ENCODE results near the gene MBD6. TPM values are rescaled to one million over a fixed set of nuclear protein-coding genes. Genes with fewer than 3 reads are reported as not detected.

Gene MBD6
- total RNA-seq, 2 experiments from 2014 or later = 71.7 to 73.4 TPM

DNA sequence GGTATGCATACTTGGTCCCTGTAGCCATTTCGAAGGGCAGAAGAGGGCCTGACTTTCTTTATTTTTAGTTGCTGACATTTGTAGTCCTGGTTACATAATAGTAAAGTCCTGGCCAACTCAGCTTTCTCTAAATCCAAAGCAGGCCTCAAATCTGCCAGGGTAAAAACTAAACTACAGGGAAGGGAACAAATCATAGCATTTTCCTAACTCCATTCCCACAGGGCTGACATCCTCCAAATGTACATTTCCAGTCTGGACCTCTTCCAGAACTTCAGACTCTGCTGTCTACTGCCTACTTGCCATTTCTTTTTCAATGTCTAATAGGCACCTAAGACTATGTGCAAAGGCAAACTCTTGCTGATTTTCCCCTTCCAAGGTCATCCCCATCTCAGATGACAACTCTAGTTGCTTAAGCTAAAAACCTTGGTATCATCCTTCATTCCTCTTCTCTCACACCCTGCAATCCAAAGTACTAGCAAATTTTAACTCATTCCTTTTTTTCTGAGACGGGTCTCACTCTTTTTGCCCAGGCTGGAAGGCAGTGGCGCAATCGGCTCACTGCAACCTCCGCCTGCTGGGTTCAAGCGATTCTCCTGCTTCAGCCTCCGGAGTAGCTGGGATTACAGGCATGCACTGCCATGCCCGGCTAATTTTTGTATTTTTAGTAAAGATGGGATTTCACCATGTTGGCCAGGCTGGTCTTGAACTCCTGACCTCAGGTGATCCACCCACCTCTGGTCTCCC, 4.3 kb upstream of the MBD6 start:
- DNase-seq = no peak
- peak overlapping the region; percentile 82 for H3K4me3 Mint-ChIP-seq
- H3K4me1 Mint-ChIP-seq = peaks cover 43% of the 10 kb centered on the region
- ChIA-PET CTCF (interaction anchor here (0.9 to 1.5 kb wide), 2 partner anchors 27 to 59 kb away, joined by 3 to 7 read pairs; partner anchors contain the start of gene GLI1), POLR2A (interaction anchor here (0.8 to 4.5 kb wide), 7 partner anchors 15 to 57 kb away, joined by 3 to 30 read pairs (median 3); partner anchors contain the start of genes ARHGAP9 and MARS1)
- no peaks in the 10 kb centered on the region for H3K9me3 Mint-ChIP-seq
- H3K27ac Mint-ChIP-seq = peak overlapping the region; percentile 100
- no peaks in the 10 kb centered on the region for H3K27me3 Mint-ChIP-seq
- peaks cover 62% of the 10 kb centered on the region for H3K36me3 Mint-ChIP-seq (ENCODE audit: low read depth)

DNA sequence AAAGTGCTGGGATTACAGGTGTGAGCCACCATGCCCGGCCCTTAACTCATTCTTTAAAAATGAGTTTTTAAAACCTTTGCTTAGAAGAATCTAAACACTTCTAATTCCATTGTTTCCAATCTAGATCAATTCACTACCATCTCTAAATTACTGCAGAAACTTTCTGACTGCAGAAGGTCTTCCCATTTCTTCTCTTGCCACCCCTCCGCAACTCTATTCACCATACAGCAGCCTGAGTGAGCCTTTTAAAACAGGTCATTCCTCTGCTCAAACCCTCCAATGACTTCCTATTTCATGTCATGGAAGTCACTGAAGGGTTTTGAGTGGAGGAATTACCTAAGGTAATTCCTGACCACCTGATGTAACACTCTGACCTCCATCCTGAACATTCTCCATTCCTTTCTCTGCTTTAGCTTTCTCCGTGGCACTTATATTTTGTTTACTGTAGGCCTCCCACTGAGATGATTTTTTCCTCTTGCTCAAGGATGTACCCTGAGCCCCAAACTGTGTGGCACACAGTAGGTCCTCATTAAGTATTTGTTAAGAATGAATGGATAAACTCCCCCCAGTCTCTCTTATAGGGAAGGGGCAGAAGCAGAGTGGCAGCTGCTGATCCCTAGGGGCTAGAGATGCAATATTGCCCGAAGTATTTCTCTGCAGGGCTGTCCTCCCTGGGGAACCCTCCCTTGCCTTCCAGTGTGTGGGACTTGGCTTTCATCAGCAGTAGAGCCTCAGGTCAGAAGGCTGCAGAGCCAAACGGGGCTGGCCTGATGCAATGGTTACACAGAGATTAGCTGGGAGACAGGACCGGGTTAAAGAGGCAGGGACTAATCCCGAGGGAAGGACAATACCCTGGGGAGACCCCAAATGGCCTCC, 3.5 kb upstream of the MBD6 start:
- peak; percentile 36 for DNase-seq
- H3K27ac Mint-ChIP-seq = peak overlapping the region; percentile 100
- peaks cover 66% of the 10 kb centered on the region for H3K36me3 Mint-ChIP-seq (ENCODE audit: low read depth)
- H3K27me3 Mint-ChIP-seq = no peaks in the 10 kb centered on the region
- ChIA-PET POLR2A (interaction anchor here (1.3 to 4.5 kb wide), 13 partner anchors 16 to 174 kb away, joined by 3 to 30 read pairs (median 7); partner anchors contain the start of genes ARHGAP9, DCTN2, GLI1 and INHBE), CTCF (interaction anchor here (1.5 kb wide), 1 partner anchor 60 kb away, joined by 7 read pairs; the partner anchor contains the start of gene GLI1)
- H3K9me3 Mint-ChIP-seq = no peaks in the 10 kb centered on the region
- peak overlapping the region; percentile 82 for H3K4me3 Mint-ChIP-seq
- H3K4me1 Mint-ChIP-seq = peaks cover 51% of the 10 kb centered on the region

DNA sequence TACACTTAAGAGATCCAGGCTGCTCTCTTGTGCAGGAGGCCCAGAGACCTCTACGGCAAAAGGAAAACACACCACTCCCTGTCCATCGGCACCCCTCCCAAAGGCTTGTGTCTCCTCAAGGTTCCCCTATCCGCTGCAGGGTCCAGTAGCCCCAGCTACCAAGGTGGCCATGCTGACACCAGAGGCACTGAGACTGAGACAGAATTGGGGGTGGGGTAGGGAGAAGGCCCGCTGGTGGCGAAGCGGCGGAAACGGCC, 2.9 kb upstream of the MBD6 start:
- Mint-ChIP-seq H3K4me3 (peak overlapping the region; percentile 82), H3K4me1 (peaks cover 56% of the 10 kb centered on the region), H3K36me3 (ENCODE audit: low read depth) (peaks cover 64% of the 10 kb centered on the region), H3K9me3 (no peaks in the 10 kb centered on the region), H3K27ac (peak overlapping the region; percentile 100), H3K27me3 (no peaks in the 10 kb centered on the region)
- POLR2A ChIA-PET = interaction anchor here (1.1 to 4.5 kb wide), 15 partner anchors 8 to 225 kb away, joined by 3 to 30 read pairs (median 7); partner anchors contain the start of genes ARHGAP9, DCTN2, GLI1 and INHBE
- CTCF ChIA-PET = interaction anchor here (1.5 kb wide), 1 partner anchor 61 kb away, joined by 7 read pairs; the partner anchor contains the start of gene GLI1
- peak; percentile 43 for DNase-seq

DNA sequence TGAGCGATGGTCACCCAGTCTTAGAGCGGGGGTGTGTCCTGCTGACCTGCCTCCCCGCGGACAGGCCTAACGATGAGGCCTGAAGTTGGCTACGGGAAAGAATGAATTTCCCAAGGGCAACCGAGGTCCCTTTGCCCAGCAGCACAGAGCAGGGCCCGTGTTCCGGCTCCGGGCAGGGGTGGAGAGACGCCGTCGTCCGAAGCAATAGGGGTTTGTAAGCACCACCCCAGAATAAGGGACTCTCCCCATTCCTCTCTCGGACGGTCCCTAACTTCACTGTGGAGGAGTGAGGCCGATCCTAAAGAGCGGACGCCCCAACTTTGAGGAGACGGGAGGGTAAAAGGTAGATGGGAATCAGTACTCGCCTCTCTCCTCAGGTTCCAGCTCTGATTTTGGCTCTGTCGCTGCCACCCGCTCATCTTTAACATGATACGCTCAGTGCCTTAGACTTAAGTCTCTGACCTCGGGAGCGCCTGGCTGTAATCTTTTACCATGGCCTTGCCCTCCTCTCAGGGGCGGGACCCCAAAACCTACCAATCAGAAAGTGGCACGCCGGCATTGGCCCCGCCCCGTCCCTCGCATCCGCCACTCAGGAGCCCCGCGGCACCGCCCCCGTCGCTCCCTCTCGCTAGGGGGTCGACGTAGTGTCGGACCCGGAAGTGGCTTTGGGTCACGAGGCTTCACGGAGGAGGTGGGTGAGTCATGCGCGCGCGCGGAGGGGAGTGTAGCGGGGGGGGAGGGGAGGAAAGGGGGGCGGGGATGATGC, 2.4 kb upstream of the MBD6 start, which contains the start of gene DDIT3:
Gene DDIT3, minus strand, starts transcription at position 462 of the 766 bp plus-strand sequence. CDS start 3,108 bp downstream, outside the sequence.
- H3K36me3 Mint-ChIP-seq (ENCODE audit: low read depth) = peaks cover 64% of the 10 kb centered on the region
- H3K9me3 Mint-ChIP-seq = no peaks in the 10 kb centered on the region

DNA sequence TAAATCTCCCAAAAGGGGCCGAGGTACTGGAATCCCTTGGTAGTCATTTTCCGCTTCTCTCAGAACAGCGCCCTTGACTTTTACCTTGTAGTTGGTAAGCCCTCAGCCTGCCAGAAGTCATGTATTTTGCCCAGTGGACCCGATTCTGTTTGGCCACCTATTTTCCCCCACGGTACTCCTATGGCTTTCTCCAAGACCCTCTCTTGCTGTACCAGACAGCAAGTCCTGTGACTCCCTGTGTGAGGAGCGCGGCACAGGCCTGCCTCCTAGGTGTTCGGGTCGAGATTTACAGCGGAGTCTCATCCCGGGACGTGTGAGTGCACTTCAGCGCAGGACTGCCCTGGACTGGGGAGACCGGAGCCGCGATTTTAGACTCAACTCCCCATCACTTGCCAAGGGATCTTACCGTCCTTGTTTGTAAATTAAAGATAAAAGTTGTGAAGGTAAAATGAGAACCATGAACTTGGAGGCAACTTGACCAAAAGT, 1.1 kb upstream of the MBD6 start:
- peak; percentile 38 for DNase-seq
- ChIA-PET POLR2A (interaction anchor here (0.8 to 3.1 kb wide), 7 partner anchors 13 to 1404 kb away, joined by 3 to 29 read pairs (median 8); partner anchors contain the start of genes DCTN2 and ZC3H10), CTCF (no interaction called here)
- H3K4me1 Mint-ChIP-seq = peaks cover 63% of the 10 kb centered on the region
- H3K27ac Mint-ChIP-seq = peak overlapping the region; percentile 100
- peak overlapping the region; percentile 82 for H3K4me3 Mint-ChIP-seq
- H3K27me3 Mint-ChIP-seq = no peaks in the 10 kb centered on the region
- H3K9me3 Mint-ChIP-seq = no peaks in the 10 kb centered on the region
- peaks cover 52% of the 10 kb centered on the region for H3K36me3 Mint-ChIP-seq (ENCODE audit: low read depth)

More for the DNA sequence above, 2.4 kb upstream of the MBD6 start, which contains the start of gene DDIT3:
- peaks cover 59% of the 10 kb centered on the region for H3K4me1 Mint-ChIP-seq
- CTCF ChIA-PET = interaction anchor here (0.6 to 1.5 kb wide), 2 partner anchors 61 kb away, joined by 3 to 7 read pairs; partner anchors contain the start of gene GLI1
- POLR2A ChIA-PET = interaction anchor here (0.9 to 4.5 kb wide), 18 partner anchors 8 to 1402 kb away, joined by 3 to 30 read pairs (median 6); partner anchors contain the start of genes ARHGAP9, DCTN2, GLI1 and INHBE
- H3K27me3 Mint-ChIP-seq = no peaks in the 10 kb centered on the region
- peak; percentile 100 for DNase-seq
- peak within 1 kb of the TSS; percentile 82 for H3K4me3 Mint-ChIP-seq
- H3K27ac Mint-ChIP-seq = peak within 1 kb of the TSS; percentile 100

DNA sequence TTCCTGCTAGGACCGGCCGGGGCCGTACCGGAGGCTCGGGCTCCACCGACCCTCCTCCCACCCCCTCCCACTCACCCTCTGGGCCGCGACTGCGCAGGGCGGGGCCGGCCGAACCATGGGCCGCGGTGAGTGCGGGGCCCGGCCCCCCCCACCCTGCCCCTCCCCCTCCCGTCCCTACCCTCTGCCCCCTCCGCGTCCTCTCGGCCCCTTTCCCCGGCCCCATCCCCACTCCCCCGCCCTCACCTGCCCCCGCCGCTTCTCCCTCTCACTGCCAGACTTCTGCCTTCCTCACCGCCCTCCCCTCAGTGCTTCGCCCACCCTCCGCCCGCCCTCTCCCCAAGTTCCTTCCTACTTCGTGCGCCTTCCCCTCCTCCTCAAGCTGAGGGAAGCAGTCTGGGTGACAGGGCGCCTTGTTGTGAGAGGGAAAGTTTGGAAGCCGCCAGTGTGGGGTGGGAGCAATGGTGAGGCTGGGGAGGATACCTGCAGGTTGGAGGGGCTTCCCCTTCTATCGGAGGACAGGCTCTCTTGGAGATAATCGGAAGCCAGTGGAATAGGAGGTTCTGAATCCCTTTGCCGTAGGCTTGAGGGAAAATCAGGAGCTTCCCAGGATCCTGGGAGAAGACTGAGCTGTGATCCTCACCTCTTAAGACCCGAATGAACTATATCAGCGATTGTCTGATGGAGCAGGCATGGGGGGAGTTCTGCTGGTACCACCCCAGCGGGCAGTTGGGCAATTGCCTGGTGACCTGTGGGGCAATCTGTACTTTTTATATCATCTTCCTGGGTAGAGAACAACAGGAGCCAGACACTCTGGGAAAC, 472 bp downstream of the MBD6 start:
- Mint-ChIP-seq H3K36me3 (ENCODE audit: low read depth) (peaks cover 48% of the 10 kb centered on the region), H3K4me3 (peak overlapping the region; percentile 88), H3K9me3 (no peaks in the 10 kb centered on the region), H3K4me1 (peaks cover 56% of the 10 kb centered on the region), H3K27me3 (no peaks in the 10 kb centered on the region), H3K27ac (peak overlapping the region; percentile 86)
- ChIA-PET CTCF (interaction anchor here (0.8 to 2.2 kb wide), 4 partner anchors 23 to 60 kb away, joined by 3 to 7 read pairs (median 4); no protein-coding TSS in a partner anchor), POLR2A (interaction anchor here (1.1 to 2.8 kb wide), 3 partner anchors 8 to 48 kb away, joined by 3 to 20 read pairs (median 9); partner anchors contain the start of gene DCTN2)
- no peak for DNase-seq

DNA sequence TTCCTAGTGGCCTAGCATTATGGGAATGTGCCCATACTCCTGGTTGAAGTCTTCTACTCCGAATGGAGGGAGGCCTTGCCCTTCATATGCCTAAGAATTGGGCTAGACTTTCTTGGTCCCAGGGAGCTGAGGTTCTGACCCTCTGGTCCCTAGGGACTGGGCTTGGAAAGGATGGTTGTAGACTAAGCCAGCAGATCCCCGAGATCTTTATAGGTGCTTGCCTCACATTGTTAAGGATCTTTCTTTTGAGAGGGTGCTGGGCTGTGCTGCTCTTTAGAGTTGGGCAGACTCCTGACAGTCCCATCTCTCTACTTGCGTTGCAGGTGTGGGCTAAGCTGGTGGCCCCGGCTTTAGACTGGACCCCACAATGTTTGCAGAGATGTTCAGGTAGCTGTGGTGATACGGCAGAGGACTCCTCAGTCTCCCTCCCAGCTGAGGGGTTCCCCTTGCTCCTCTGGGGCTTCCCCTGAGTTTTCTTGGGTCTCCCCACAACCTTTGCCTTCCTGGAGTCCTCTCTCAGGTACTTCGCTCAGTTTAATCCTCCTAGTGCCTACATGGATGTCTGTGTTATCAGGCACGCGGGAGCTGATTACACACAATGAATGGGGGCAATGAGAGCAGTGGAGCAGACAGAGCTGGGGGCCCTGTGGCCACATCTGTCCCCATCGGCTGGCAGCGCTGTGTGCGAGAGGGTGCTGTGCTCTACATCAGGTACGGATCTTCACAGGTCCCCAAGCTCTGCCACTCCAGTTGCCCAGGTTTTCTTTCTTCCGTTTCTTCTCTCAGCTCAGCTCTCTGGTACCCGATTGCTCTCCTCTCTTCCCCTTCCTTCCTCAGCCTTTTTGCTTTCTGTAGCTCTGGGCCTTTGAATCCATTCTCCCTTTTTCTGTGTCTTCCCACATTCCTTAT, 1.3 kb downstream of the MBD6 start:
- no peaks in the 10 kb centered on the region for H3K9me3 Mint-ChIP-seq
- peaks cover 46% of the 10 kb centered on the region for H3K36me3 Mint-ChIP-seq (ENCODE audit: low read depth)
- H3K27ac Mint-ChIP-seq = peak overlapping the region; percentile 86
- CTCF ChIA-PET = interaction anchor here (0.8 to 2.2 kb wide), 6 partner anchors 22 to 65 kb away, joined by 3 to 7 read pairs (median 4); partner anchors contain the start of gene GLI1
- DNase-seq = no peak
- POLR2A ChIA-PET = interaction anchor here (0.6 to 2.8 kb wide), 11 partner anchors 9 to 49 kb away, joined by 3 to 20 read pairs (median 3); partner anchors contain the start of genes ARHGAP9 and DCTN2
- H3K4me1 Mint-ChIP-seq = peaks cover 48% of the 10 kb centered on the region
- peak overlapping the region; percentile 88 for H3K4me3 Mint-ChIP-seq
- no peaks in the 10 kb centered on the region for H3K27me3 Mint-ChIP-seq

DNA sequence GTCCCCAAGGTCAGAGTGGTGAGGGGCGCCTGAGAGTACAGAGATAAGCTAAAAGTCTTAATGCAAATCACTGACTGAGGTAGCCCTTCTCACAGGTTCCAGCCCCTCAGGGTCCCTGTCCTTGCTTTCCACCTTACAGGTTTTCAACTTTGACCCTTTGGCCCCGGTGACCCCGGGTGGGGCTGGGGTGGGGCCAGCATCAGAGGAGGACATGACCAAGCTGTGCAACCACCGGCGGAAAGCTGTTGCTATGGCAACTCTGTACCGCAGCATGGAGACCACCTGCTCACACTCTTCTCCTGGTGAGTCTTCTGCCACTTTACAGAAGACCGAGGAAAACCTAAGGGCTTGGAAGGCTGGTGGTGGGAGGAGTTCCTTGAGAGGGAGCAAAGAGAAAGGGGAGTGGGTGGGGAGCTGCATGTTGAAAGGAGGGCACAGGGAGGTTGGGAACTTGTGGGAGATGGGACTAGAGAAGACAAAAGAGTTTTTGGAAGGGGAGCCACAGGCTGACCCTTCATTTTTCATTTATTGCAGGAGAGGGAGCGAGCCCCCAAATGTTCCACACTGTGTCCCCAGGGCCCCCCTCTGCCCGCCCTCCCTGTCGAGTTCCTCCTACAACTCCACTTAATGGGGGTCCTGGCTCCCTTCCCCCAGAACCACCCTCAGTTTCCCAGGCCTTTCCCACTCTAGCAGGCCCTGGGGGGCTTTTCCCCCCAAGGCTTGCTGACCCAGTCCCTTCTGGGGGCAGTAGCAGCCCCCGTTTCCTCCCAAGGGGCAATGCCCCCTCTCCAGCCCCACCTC, 2.4 kb downstream of the MBD6 start:
- DNase-seq = no peak
- CTCF ChIA-PET = interaction anchor here (0.9 to 2.2 kb wide), 3 partner anchors 49 to 66 kb away, joined by 3 to 7 read pairs (median 7); partner anchors contain the start of gene GLI1
- Mint-ChIP-seq H3K36me3 (ENCODE audit: low read depth) (peaks cover 44% of the 10 kb centered on the region), H3K27me3 (no peaks in the 10 kb centered on the region), H3K27ac (no peak overlapping the region), H3K9me3 (no peaks in the 10 kb centered on the region), H3K4me3 (peak overlapping the region; percentile 88), H3K4me1 (peaks cover 42% of the 10 kb centered on the region)
- POLR2A ChIA-PET = interaction anchor here (0.7 to 2.8 kb wide), 8 partner anchors 10 to 48 kb away, joined by 3 to 20 read pairs (median 4); partner anchors contain the start of genes ARHGAP9 and DCTN2

DNA sequence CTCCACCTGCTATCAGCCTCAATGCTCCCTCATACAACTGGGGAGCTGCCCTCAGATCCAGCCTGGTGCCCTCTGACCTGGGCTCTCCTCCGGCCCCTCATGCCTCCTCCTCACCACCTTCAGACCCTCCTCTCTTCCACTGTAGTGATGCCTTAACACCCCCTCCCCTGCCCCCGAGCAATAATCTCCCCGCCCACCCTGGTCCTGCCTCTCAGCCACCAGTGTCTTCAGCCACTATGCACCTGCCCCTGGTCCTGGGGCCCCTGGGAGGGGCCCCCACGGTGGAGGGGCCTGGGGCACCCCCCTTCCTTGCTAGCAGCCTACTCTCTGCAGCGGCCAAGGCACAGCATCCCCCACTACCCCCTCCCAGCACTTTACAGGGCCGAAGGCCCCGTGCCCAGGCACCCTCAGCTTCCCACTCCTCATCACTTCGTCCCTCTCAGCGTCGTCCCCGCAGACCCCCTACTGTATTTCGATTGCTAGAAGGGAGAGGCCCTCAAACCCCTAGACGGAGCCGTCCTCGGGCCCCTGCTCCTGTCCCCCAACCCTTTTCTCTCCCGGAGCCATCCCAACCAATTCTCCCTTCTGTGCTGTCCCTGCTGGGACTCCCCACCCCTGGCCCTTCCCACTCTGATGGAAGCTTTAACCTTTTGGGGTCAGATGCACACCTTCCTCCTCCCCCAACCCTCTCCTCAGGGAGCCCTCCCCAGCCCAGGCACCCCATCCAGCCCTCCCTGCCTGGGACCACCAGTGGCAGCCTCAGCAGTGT, 3.2 kb downstream of the MBD6 start:
- Mint-ChIP-seq H3K36me3 (ENCODE audit: low read depth) (peaks cover 45% of the 10 kb centered on the region), H3K9me3 (no peaks in the 10 kb centered on the region), H3K4me1 (peaks cover 42% of the 10 kb centered on the region), H3K4me3 (no peak overlapping the region), H3K27ac (no peak overlapping the region), H3K27me3 (no peaks in the 10 kb centered on the region)
- no peak for DNase-seq
- ChIA-PET CTCF (interaction anchor here (0.9 to 2.0 kb wide), 2 partner anchors 67 kb away, joined by 3 to 7 read pairs; partner anchors contain the start of gene GLI1), POLR2A (interaction anchor here (1.6 to 1.8 kb wide), 3 partner anchors 11 to 20 kb away, joined by 4 to 6 read pairs (median 4); no protein-coding TSS in a partner anchor)

All from activated CD4-positive, alpha-beta memory T cell treated with anti-CD3 and anti-CD28 coated beads, Interleukin-2, amount 10 ng/mL, durations not matched to agents 7 days and 5 days (primary cell).